ENCODE data around the gene LUZP4. TPM values are rescaled to one million over a fixed set of nuclear protein-coding genes. Genes with fewer than 3 reads are reported as not detected.

The LUZP4 gene
- total RNA-seq, 4 donors from 2014 or later = not detected

DNA sequence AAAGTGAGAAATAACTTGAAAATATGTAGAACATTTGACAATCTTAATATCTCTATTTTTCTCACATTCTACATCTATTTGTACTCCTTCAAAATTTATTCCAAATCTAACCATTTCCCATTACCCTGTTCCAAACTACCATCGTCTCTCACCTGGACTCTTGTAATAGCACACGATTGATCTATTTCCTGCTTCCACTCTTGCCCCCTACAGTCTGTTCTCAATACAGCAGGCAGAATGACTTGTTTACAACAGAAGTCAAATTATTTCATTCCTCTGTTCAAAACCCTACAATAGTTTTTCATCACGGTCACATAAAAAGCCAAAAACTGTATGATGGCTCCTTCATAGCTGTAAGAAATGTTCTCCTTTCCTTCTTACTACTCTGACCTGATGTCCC, 21.1 kb upstream of the LUZP4 start:
- Histone ChIP-seq H3K27me3 (no peaks in the 10 kb centered on the region), H3K27ac (no peak overlapping the region), H3K9me3 (no peaks in the 10 kb centered on the region), H3K4me1 (no peaks in the 10 kb centered on the region), H3K4me3 (no peak overlapping the region), H3K36me3 (no peaks in the 10 kb centered on the region)
- WGBS, 2 donors (ENCODE audit: low coverage in 1 of 2) = 35 to 50% methylated on average over 1 to 3 of the region's 3 CpGs
- intact Hi-C loops (cut with DNase I; ENCODE audit: low total_unique reads) (no loop called here), in situ Hi-C loops (cut with MboI; ENCODE audit: low pct_ligation_motif_present in 1 of 4, low pct_unique_long_range_greater_than_20kb in 1 of 4, low sequenced_read_pairs in 3 of 4) (no loop called here)
- DNase-seq = no peak
- TF ChIP-seq, protein P1, sequence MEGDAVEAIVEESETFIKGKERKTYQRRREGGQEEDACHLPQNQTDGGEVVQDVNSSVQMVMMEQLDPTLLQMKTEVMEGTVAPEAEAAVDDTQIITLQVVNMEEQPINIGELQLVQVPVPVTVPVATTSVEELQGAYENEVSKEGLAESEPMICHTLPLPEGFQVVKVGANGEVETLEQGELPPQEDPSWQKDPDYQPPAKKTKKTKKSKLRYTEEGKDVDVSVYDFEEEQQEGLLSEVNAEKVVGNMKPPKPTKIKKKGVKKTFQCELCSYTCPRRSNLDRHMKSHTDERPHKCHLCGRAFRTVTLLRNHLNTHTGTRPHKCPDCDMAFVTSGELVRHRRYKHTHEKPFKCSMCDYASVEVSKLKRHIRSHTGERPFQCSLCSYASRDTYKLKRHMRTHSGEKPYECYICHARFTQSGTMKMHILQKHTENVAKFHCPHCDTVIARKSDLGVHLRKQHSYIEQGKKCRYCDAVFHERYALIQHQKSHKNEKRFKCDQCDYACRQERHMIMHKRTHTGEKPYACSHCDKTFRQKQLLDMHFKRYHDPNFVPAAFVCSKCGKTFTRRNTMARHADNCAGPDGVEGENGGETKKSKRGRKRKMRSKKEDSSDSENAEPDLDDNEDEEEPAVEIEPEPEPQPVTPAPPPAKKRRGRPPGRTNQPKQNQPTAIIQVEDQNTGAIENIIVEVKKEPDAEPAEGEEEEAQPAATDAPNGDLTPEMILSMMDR (IDR thresholded peaks at IDR 0.05) = peak in 1 of 5 experiments; percentile 22
- TF ChIP-seq EP300 (IDR thresholded peaks at IDR 0.05; ENCODE audit: low read depth) = no peak

DNA sequence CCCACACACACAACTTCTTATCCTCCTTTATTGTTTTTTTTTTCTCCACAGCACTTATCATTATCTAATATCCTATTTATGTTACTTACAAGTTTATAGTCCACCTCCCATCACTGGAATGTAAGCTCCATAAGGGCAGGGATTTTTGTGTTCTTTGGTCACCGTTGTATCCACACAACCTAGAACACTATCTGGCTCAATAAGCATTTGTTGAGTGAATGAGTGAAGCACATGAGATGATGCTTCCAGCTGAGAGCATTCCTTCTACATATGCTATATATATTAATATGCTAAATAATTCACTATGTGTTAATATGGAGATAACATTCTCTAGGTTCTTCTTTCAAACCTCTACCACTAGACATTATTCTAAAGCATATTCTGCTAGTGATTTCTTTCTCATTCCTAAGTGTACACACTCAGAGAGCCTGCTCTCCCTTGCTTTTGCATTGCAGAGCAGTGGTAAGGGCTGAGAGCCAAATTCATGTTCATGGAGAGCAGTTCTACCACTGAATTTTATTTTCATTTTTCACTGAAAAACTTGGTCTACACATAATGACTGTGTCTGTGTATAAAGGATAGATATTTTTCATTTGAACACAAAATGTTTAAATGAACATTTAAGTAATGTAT, 20.3 kb upstream of the LUZP4 start:
- TF ChIP-seq POLR2A (IDR thresholded peaks at IDR 0.05) (no peak), POLR2AphosphoS5 (IDR thresholded peaks at IDR 0.05) (no peak), EP300 (IDR thresholded peaks at IDR 0.05; ENCODE audit: low read depth) (no peak)
- TF ChIP-seq, protein P1 (IDR thresholded peaks at IDR 0.05) = no peak

DNA sequence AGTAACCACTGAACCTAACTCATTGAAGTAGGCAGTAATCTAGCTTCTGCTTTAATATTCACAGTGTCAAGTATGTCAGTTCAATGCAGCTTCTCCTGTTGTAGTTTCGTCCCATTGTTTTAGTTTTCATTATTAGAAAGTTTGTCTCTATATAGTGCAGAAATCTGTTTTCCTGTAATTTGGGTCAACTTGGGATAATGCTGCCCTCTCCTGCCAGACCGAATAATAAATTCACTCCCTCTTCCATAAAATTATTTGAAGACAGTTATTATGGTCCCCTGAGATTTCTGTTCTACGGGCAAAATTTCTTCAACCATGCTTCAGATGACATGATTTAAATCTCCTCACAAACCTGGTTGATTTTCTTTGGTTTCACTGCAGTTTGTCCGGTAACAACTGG, 4.6 kb upstream of the LUZP4 start:
- no peaks in the 10 kb centered on the region for H3K27me3 ChIP-seq
- in situ Hi-C loops (cut with MboI; ENCODE audit: low pct_ligation_motif_present in 1 of 4, low pct_unique_long_range_greater_than_20kb in 1 of 4, low sequenced_read_pairs in 3 of 4) (no loop called here), intact Hi-C loops (cut with DNase I; ENCODE audit: low total_unique reads) (no loop called here)
- 40% methylated on average over 4 of the region's 4 CpGs; no CpG with 5 or more reads in 1 of the 2 donors for WGBS, 2 donors (ENCODE audit: low coverage in 1 of 2)
- no peak for TF ChIP-seq EP300 (IDR thresholded peaks at IDR 0.05; ENCODE audit: low read depth)
- TF ChIP-seq POLR2AphosphoS5 (IDR thresholded peaks at IDR 0.05) = no peak
- TF ChIP-seq, protein P1 (IDR thresholded peaks at IDR 0.05) = no peak
- TF ChIP-seq POLR2A (IDR thresholded peaks at IDR 0.05) = no peak
- H3K4me3 ChIP-seq = no peak overlapping the region
- H3K9me3 ChIP-seq = no peaks in the 10 kb centered on the region
- DNase-seq = no peak
- no peak overlapping the region for H3K27ac ChIP-seq
- H3K36me3 ChIP-seq = no peaks in the 10 kb centered on the region
- no peaks in the 10 kb centered on the region for H3K4me1 ChIP-seq

More for the DNA sequence above, 20.3 kb upstream of the LUZP4 start:
- no peak overlapping the region for H3K4me3 ChIP-seq
- in situ Hi-C loops (cut with MboI; ENCODE audit: low pct_ligation_motif_present in 1 of 4, low pct_unique_long_range_greater_than_20kb in 1 of 4, low sequenced_read_pairs in 3 of 4) (no loop called here), intact Hi-C loops (cut with DNase I; ENCODE audit: low total_unique reads) (no loop called here)
- DNase-seq = no peak
- H3K9me3 ChIP-seq = no peaks in the 10 kb centered on the region
- no peaks in the 10 kb centered on the region for H3K4me1 ChIP-seq
- no peak overlapping the region for H3K27ac ChIP-seq
- no peaks in the 10 kb centered on the region for H3K36me3 ChIP-seq
- WGBS, 2 donors (ENCODE audit: low coverage in 1 of 2) = 75% methylated on average over 1 of the region's 1 CpG; no CpG with 5 or more reads in 1 of the 2 donors
- no peaks in the 10 kb centered on the region for H3K27me3 ChIP-seq

DNA sequence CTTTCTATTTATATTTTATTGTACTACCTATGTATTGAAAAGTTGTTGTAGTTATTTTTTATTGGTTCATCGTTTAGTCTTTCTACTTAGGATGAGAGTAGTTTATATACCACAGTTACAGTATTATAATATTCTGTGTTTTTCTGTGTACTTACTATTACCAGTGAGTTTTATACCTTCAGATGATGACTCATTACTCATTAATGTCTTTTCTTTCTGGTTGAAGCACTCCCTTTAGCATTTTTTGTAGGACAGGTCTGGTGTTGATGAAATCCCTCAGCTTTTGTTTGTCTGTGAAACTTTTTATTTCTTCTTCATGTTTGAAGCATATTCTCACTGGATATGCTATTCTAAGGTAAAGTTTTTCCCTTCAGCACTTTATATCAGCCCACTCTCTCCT, 7.7 kb downstream of the LUZP4 start:
- 56 to 71% methylated on average over 1 of the region's 1 CpG for WGBS, 2 donors (ENCODE audit: low coverage in 1 of 2)
- no peaks in the 10 kb centered on the region for H3K4me1 ChIP-seq
- intact Hi-C loops (cut with DNase I; ENCODE audit: low total_unique reads) = no loop called here

More for the DNA sequence above, 7.7 kb downstream of the LUZP4 start:
- in situ Hi-C loops (cut with MboI; ENCODE audit: low pct_ligation_motif_present in 1 of 4, low pct_unique_long_range_greater_than_20kb in 1 of 4, low sequenced_read_pairs in 3 of 4) = no loop called here
- Histone ChIP-seq H3K4me3 (no peak overlapping the region), H3K36me3 (no peaks in the 10 kb centered on the region), H3K27ac (no peak overlapping the region), H3K9me3 (no peaks in the 10 kb centered on the region), H3K27me3 (no peaks in the 10 kb centered on the region)
- no peak for DNase-seq
- no peak for TF ChIP-seq EP300 (IDR thresholded peaks at IDR 0.05; ENCODE audit: low read depth)
- TF ChIP-seq, protein P1 (IDR thresholded peaks at IDR 0.05) = no peak
- no peak for TF ChIP-seq POLR2AphosphoS5 (IDR thresholded peaks at IDR 0.05)
- TF ChIP-seq POLR2A (IDR thresholded peaks at IDR 0.05) = no peak
